IPS-11a (cell line): ENCODE data around the gene SELPLG.
"Not testable (repeated sequence)": the region's sequence is repeated elsewhere in the genome, so short reads cannot be mapped to it uniquely, and the experiment has no call there.

ENCODE experiments used
- H3K4me3 ChIP-seq: one replicate; pipeline ENCODE4 v1.5.1; 2013; ENCODE audit warnings: low read depth, low read length, control low read depth

SELPLG gene

GRCh38 chr12:108633534-108634248 is at the start of gene SELPLG:
Gene SELPLG, minus strand, starts transcription at chr12:108633894. Its CDS starts 9,587 bp downstream, at chr12:108624307.
- H3K4me3 ChIP-seq: no peak within 1 kb of the TSS

GRCh38 chr12:108681317-108681716 is 47.6 kb upstream of the SELPLG start:
- H3K4me3 ChIP-seq: no peak overlapping the region

- no peak overlapping the region for H3K4me3 ChIP-seq
These were observed 45.5 kb upstream of the SELPLG start for GRCh38 chr12:108679106-108679681.

- H3K4me3 ChIP-seq: no peak overlapping the region
These were observed 44.5 kb upstream of the SELPLG start for GRCh38 chr12:108678104-108678730.

GRCh38 chr12:108677381-108677780 is 43.7 kb upstream of the SELPLG start:
- H3K4me3 ChIP-seq: no peak overlapping the region

- H3K4me3 ChIP-seq: no peak overlapping the region
These were observed 43.0 kb upstream of the SELPLG start for GRCh38 chr12:108676707-108677106.

- no peak overlapping the region for H3K4me3 ChIP-seq
These were observed 42.1 kb upstream of the SELPLG start for GRCh38 chr12:108675792-108676191.

GRCh38 chr12:108672054-108672453 is 38.4 kb upstream of the SELPLG start:
- no peak overlapping the region for H3K4me3 ChIP-seq

- H3K4me3 ChIP-seq: no peak overlapping the region
These were observed 37.4 kb upstream of the SELPLG start for GRCh38 chr12:108671110-108671509.

- H3K4me3 ChIP-seq: no peak overlapping the region
These were observed 36.5 kb upstream of the SELPLG start for GRCh38 chr12:108670066-108670631.

GRCh38 chr12:108668542-108668941 is 34.8 kb upstream of the SELPLG start:
- no peak overlapping the region for H3K4me3 ChIP-seq

- H3K4me3 ChIP-seq: no peak overlapping the region
These were observed 34.4 kb upstream of the SELPLG start for GRCh38 chr12:108668063-108668462.

GRCh38 chr12:108667349-108667748 is 33.7 kb upstream of the SELPLG start:
- H3K4me3 ChIP-seq: no peak overlapping the region

- no peak overlapping the region for H3K4me3 ChIP-seq
These were observed 32.7 kb upstream of the SELPLG start for GRCh38 chr12:108666401-108666881.

- H3K4me3 ChIP-seq: no peak overlapping the region
These were observed 32.0 kb upstream of the SELPLG start for GRCh38 chr12:108665608-108666202.

GRCh38 chr12:108664338-108665258 is 30.9 kb upstream of the SELPLG start:
- no peak overlapping the region for H3K4me3 ChIP-seq

GRCh38 chr12:108663324-108664015 is 29.8 kb upstream of the SELPLG start:
- H3K4me3 ChIP-seq: no peak overlapping the region

- not testable (repeated sequence) for H3K4me3 ChIP-seq
These were observed 24.4 kb upstream of the SELPLG start for GRCh38 chr12:108658115-108658514.

GRCh38 chr12:108657130-108657745 is 23.5 kb upstream of the SELPLG start:
- H3K4me3 ChIP-seq: no peak overlapping the region
